HG02678 (cell line): ENCODE data around the gene TNRC18.
"Not testable (repeated sequence)": the region's sequence is repeated elsewhere in the genome, so short reads cannot be mapped to it uniquely, and the experiment has no call there.

Experiments
- ATAC-seq: cut with Tn5 transposase; IDR thresholded peaks from one replicate; pipeline ENCODE4 v1.9.1; 2021; ENCODE audit warnings: mild to moderate bottlenecking, moderate library complexity; ENCODE audit not compliant: unreplicated experiment

The TNRC18 gene

DNA sequence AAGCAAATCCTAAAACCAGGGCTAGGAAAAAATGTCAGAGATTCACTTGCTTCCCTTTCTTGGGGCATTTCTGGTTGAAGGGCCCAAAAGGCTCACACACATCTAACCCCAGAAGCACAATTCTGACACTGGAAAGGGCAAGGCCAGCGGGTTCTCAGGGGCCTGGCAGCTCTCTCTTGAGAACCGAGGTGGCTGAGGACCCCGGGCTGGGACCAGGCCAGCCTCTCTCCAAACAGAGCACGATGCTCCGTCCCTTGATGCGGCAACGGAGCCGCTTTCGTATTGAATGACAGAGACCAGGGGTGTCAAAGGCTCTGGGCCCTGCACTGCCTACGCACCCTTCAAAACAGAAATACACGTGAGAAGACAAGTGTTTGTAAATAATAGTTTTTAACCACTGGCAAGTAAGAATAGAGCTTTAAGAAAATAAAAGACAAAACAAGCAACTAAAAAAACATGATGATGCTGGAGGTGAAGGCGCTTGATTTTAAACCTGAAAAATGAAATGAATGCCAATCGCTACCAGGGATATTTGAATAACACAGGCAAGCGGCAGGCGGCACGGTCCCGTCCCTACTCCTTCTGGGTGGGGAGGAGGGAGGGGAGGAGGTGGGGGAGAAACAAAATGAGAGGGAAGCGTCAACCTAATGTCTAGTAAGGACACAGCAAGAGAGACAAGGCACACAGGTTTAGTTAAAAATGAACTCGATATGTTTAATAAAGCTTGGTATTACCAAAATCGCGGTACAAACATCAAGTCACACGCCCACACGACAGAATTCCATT lies 72.8 kb downstream of the TNRC18 start:
- no peak for ATAC-seq

DNA sequence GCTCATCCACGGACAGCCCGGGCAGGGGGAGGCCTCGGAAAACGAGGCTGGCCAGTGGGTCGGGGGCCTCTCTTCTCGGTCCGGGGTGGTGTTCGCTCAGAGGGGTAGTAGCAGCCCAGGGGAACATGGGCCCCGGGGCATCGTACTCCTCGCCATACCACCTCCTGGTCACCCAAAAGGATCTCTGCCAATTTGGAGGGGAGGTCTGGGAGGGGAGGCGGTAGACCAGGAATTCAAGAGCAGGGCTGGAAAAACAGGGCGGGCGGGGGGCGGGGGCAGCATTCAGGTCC lies 73.5 kb downstream of the TNRC18 start:
- ATAC-seq, result no peak

DNA sequence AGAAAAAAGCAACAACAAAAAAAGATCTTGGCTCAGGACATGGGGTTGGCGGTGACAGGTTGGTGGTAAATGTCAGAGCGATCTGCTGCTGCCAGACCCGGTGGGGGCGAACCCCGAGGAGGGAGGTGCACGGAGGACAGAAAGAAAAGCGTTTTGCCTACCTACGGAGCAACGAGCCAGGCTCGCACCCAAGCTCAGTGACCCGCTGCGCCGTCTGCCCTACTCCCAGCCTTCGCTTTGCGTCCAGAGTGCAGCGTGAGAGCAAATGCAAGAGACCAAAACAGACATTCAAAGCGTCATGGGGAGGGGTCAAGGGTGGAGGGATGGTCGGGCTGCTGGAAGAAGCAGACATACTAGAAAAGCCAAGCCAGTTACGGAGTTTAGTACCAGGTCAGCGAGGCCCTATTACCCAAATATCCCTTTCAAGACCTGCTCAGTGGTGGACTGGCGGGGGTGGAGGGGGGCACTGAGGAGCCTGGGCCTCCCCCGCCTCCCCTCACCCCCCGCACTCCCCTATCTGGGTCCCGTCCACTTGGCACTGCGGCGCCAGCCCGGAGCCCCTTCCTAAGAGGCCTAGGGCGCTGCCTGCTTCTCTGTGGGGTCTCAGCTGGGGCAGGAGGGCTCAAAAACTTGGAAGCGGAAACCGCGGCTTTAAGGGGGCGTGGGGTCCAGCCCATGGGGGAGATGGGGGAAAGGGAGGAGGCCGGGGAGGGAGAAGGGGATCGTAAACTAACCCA lies 74.0 kb downstream of the TNRC18 start:
- no peak for ATAC-seq

DNA sequence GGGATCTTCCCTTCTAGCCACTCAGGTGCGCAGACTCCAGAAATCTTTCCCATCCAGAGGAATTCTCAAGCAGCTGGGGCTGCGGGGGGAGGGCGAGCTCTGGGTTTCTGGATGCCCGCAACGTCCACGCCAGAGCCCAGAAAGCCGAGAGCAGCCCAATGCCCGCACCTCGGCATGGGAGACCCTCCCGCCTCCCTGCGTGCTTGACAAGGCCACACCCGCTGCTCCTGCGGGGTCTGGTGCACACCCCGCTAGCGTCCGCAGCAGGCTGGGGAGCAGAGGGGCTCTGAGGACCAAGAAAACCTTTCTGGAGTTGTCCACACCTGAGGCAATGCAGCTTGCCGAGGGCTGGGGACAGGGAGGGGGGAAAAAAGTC lies 74.6 kb downstream of the TNRC18 start:
- ATAC-seq, result no peak

DNA sequence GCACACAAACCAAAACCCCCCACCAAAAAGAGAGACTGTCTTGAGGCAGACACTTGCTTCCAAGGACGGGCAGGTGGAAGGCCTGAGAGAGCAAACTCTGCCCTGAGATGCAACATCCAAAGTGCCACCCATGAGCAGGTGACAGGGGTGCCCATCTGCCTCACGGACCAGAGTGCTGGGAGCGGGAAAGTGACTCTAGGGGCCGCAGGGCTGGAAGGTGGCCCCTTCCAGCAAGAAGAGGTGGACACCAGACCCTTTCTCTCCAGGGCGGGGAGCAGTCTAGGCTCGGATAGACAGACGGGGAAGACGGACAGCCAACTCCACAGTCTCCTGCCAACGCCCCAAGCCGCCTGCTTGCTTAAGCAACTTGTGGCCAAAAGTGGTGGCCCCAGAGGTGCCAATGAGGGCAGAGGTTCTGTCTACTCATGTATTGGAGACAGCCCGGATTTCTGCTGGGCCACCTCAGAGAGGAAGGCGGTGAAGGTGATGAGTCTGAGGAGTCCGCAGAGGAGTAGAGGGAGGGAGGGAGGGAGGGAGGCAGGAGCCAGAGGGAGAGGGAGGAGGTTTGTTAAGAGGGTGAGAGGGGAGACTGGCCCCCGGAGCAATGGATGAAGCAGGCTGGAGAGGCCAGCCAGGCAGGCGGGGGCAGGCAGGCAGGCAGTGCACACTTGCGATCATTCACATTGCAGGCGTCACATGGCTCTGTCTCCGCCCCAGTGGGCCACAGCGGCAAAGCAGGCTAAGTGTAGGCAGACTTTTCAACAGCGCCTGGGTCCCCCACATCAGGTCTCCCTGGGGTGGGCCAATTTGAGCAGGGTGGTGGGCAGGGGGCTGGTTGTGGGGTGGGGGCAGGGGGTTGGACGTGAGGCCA lies 75.3 kb downstream of the TNRC18 start:
- ATAC-seq, result no peak

DNA sequence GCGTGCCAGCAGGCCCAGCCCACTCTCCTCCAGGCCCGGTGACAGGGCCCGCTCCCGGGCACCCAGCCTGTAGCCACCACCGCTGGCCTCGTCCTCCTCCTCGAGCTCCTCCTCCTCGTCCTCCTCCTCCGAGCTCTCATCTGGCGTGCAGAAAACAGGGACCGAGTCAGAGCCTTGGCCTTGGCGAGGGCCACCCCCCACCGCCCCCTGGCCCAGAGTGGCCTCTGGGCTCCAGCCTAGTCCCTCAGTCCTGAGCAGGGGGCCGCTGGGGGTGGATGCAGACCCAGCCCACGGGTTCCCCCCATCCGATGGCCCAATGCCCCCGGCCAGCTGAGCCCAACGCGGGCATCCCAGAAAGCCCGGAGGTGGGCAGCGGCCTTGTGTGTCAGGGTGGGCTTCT lies 78.0 kb downstream of the TNRC18 start:
- ATAC-seq, result no peak

DNA sequence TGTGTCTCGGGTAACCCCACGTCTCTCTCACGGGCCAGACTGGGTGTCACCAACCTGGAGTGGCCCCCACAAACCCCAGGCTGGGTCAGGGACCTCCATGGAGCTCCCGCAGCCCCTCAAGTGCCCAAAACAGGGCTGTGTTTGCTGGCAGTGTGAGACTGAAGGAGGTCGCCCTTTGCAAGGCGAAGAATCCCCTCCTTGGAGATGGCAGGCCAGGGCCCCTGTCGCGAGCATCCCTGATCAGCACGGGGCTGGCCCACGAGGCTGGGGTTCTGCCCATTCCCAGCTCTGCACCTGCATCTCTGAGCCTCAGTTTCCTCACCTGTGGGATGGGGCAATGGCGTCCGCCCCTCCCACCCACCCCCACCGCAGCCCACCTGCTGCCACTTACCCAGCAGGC lies 78.5 kb downstream of the TNRC18 start:
- ATAC-seq, result no peak

DNA sequence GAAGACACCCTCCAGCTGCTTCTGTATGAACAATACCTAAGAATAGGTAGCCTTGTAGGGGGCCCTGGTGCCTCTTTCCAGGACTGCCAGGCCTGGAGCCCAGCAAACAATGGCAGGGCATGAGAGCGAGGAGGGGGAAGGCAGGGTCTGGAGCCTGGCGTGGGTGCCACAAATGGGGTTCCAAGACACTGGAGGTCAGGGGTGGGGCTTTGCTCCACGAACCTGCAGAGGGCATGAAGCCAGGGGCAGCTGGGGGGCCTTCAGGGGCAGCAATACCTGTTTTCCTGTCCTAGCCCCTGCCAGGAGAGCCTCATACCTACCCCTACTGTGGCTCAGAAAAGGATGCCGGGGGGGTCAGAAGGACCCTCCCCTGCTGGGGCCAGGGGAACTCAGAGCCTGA lies 79.3 kb downstream of the TNRC18 start:
- no peak for ATAC-seq

DNA sequence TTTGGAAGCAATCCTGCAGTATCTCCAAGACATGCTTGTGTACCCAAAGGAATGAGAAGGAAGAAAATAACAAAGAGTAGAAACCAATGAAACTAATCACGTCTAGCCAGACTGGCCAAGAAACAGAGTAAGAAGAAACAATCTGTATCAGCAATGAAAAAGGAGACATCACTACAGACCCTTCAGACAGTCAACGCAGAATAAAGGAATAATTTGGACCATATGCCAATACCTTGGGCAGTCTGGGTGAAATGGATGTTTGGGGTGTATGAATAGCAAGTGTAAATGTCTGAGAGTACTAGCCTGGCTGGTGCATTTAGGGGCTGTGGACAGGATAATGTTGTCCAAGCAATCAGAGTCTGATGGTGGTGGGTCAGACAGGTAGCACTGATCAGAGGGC lies 79.8 kb downstream of the TNRC18 start:
- ATAC-seq, result no peak

DNA sequence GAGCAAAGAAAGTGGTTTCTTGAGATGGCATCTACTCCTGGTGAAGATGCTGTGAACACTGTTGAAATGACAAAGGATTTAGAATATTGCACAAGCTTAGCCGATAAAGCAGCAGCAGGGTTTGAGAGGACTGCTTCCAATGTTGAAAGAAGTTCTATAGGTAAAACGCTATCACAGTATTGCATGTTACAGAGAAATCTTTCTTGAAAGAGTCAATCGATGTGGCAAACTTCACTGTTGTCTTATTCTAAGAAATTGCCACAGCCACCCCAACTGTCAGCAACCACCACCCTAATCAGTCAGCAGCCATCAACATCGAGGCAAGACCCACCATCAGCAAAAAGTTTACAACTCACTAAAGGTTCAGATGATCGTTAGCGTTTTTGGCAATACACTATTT lies 81.0 kb downstream of the TNRC18 start:
- no peak for ATAC-seq

DNA sequence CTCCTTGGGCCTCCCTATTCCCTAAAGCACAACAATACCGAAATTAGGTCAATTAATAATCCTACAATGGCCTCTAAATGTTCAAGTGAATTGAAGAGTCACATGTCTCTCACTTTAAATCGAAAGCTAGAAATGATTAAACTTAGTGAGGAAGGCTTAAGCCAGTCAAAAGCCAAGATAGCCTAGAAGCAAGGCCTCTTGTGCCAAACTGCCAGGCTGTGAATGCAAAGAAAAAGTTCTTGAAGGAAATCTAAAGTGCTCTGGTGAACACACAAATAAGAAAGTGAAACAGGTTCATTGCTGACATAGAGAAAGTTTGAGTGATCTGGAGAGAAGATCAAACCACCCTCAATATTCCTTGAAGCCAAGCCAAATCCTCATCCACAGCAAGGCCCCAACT lies 83.7 kb downstream of the TNRC18 start:
- no peak for ATAC-seq

DNA sequence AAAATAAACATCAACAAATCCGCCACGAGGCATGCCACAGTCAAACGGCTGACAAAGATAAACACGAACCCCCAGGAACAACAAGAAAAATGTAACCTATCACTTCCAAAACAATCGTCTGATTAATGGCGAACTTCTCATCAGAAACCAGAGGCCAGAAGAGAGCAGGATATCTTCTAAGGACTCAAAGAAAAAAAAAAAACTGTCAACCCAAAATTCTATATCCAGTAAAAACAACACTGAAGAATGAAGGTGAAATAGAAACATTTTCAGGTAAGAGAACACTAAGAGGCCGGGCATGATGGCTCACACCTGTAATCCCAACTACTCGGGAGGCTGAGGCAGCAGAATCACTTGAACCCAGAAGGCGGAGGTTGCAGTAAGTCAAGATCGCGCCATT lies 86.6 kb downstream of the TNRC18 start:
- no peak for ATAC-seq

DNA sequence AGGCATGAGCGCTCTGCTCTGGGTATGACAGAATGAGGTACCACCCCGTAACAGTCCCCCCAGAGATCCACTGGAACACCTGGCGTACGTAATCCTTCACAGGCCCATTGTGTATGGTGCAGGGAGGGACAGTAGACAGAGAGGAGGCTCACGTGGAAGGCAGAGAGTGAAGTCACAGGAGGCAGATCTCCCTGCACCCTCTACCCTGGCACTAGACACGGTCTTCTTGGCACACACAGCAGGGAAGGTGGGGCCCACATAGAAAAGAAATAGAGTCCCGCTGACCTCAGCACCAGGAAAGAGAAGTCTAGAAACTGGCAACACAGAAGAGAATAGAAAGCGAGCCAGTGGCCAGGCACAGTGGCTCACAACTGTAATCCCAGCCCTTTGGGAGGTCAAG lies 89.0 kb downstream of the TNRC18 start:
- no peak for ATAC-seq

DNA sequence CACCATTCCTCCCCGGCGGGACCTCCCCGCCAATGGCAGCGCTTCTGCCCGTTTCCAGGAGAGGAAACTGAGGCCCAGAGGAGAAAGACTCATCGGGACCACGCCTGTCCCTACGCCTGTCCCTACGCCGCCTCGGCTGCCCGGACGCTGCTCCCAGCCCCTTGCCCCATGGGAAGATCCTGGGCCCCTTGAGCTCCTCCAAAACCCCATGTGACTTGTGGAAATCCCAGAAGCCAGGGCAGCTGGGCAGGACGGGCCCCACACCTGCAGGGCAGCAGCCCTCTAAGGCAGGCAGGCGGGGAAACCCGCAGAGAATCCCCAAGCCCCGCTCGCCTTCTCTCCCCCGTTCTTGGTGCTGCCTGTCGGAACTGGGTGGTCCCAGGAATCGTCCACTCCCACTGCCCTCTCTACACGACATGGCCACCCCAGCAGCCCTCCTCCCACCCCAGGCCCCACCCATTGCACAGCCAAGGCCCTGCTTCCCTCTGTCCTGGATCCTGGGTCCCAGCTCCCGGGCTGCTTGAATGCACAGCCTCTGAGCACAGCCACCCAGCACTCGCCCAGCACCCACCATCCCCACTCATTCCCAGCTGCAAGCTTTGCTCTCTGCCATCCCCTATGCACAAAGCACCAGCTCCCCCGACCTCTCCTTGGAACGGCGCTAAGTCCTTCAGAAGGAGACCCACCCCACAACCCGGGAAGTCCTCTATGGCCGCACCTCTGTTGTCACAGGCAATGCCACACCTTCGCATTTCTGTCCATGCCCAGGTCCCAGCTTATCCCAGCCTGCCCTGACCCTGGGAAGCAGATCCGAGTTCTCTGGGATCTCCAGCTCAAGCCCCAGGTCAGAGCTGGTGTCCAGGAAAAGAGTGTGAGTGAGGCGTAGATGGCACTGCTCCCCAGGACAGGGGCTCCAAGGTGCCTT lies 90.3 kb downstream of the TNRC18 start:
- no peak for ATAC-seq

DNA sequence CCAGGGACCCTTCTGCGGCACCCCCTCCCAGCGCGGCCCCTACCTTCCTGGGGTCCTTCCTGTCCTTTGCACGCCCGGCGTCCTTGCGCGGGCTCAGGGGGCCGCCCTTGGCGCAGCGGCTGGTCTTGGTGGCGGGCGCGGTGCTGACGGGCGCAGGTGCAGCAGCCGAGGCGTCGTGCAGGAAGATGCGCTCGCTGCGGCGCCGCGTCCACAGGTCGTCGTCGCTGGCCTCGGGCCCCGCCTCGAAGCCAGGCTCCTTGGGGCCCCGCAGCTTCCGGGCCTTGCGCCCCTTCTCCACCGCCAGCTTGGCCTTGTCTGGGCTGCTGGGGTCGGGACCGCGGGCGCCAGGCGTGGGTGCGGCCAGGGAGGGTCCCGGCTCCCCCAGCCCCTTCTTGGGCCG lies 91.1 kb downstream of the TNRC18 start:
- no peak for ATAC-seq

DNA sequence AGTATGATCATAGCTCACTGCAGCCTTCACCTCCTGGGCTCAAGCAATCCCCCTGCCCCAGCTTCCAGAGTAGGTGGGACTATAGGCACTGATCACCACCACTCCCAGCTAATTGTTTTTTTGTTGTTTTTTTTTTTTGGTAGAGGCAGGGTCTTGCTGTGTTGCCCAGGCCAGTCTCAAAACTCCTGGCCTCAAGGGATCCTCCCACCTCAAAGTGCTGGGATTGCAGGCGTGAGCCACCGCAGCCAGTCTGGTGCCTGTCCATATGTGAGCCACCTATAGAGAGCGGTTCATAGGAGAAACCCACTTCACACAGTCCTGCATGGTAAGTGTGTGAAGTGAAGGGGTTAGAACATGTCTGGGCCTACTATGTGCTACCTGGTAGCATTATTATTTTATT lies 93.3 kb downstream of the TNRC18 start:
- ATAC-seq, result no peak

DNA sequence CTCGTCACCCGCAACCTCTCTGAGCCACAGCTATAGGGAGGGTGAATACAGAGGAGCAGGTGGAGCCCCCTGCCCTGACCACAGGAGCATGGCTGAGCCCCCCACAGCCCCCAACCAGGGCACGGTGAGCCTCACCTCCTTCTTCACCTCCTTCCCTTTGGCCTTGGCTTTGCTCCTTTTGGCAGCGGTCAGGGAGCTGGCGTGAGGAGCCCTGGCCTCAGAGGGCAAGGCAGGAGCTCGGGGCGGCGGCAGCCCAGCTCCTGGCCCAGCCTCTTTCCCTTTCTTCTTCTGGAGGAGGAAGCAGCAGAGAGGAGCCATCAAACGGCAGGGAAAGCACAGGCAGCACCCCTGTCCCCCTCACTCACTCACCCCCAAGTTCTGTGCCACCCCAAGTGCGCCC lies 98.7 kb downstream of the TNRC18 start:
- no peak for ATAC-seq

DNA sequence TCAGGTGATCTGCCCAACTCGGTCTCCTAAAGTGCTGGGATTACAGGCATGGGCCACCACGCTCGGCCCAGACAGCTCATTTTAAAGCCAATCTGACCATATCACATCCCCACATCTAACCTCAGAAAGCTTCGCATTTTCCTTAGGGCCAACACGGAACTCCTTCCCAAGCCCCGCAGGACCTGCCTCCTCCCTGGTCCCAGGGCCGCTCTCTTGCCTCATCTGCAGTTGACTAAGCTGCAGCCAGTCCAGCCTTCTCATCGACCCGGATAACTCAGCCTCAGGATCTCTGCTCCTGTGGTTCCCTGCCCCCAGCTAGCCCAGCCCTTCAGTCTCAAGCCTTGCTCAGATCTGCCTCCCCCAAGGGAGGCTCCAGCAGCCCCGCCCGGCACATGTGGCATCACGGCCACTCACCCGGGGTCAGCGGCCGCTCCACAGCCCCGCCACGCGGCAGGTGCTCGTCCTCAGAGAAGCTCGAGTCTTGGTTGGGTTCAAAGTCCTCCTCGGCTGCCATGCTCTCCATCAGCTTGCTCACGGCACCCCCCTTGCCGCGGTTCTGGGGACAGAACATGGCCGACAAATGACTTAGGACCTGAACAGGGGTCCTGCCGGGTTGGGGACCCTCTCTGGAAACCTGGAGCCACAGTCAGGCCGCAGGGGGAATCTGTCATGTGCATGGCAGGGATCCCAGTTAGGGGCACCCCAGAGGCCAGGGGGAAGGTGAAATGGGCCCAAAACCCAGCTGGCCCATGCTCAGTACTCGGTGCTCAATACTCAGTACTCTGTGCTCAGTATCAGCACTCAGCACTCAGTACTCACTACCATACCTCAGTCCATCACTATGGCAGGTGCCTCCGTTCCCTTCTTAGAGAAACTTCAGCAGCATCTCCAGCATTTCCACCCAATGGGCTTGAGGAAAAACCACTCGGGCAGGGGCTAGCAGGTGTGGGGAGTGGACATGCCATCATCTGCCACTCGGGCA lies 99.5 kb downstream of the TNRC18 start:
- not testable (repeated sequence) for ATAC-seq

DNA sequence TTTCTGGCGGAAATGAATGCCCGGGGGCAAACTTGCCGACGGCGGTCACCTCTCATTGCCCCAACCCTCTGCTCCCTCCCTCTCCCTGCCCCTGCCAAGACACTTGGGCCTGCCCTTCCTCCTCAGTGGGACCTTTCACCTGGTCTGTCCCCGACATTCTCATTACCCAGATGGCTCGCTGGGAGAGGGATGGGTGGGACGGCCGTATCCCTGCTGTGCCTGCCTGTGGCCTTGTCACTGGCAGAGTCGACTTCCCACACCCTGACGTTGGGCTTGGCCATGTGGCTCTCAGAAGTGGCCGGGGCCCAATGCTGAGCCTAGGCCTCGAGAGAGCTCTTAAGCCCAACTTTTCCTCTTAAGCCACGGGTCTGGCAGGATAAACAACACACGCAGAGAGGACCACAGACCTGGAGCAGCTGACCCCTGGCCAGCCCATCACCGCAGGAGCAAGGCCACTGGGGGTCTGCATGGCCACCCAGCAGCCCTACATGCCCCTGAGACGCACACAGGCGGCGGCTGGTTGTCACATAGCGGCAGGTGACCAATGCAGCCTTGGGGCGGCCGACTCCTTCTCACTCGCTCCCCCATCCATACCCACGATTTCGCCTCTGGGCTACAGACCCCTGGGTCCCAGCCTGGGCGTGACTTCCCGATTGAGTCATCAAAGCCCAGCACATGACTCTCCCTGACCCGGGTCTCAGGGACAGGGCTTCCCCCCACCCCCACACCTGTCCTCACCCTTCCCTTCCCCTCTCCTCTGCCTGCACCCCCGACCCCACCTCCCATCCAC lies 100.8 kb downstream of the TNRC18 start:
- no peak for ATAC-seq
